HG03571 (cell line): Measurements from ENCODE around the gene PRTFDC1.
A peak's percentile ranks its signal among the peaks of the same experiment; 100 is the strongest.

ENCODE experiments used
- ATAC-seq: cut with Tn5 transposase; IDR thresholded peaks from one replicate; pipeline ENCODE4 v1.9.1; 2021; ENCODE audit not compliant: unreplicated experiment

The PRTFDC1 gene

GRCh38 chr10:24908793-24909423, 43.5 kb downstream of the PRTFDC1 start:
- ATAC-seq: no peak

- no peak for ATAC-seq
Measured at GRCh38 chr10:24907956-24908355, 44.5 kb downstream of the PRTFDC1 start.

GRCh38 chr10:24906372-24906771, 46.0 kb downstream of the PRTFDC1 start:
- no peak for ATAC-seq

GRCh38 chr10:24904824-24905223, 47.6 kb downstream of the PRTFDC1 start:
- no peak for ATAC-seq

GRCh38 chr10:24902400-24902728, 50.0 kb downstream of the PRTFDC1 start:
- ATAC-seq: no peak

GRCh38 chr10:24901686-24902399, 50.6 kb downstream of the PRTFDC1 start:
- peak; percentile 40 for ATAC-seq

- ATAC-seq: peak; percentile 81
Measured at GRCh38 chr10:24900888-24901685, 51.3 kb downstream of the PRTFDC1 start.

- no peak for ATAC-seq
Measured at GRCh38 chr10:24899571-24899970, 52.8 kb downstream of the PRTFDC1 start.

- no peak for ATAC-seq
Measured at GRCh38 chr10:24898501-24898900, 53.9 kb downstream of the PRTFDC1 start.

GRCh38 chr10:24897326-24897926, 55.0 kb downstream of the PRTFDC1 start:
- no peak for ATAC-seq

- no peak for ATAC-seq
Measured at GRCh38 chr10:24894728-24895127, 57.7 kb downstream of the PRTFDC1 start.

- no peak for ATAC-seq
Measured at GRCh38 chr10:24894309-24894708, 58.1 kb downstream of the PRTFDC1 start.

- no peak for ATAC-seq
Measured at GRCh38 chr10:24893127-24893526, 59.3 kb downstream of the PRTFDC1 start.

- no peak for ATAC-seq
Measured at GRCh38 chr10:24891823-24892222, 60.6 kb downstream of the PRTFDC1 start.

- no peak for ATAC-seq
Measured at GRCh38 chr10:24889639-24890038, 62.8 kb downstream of the PRTFDC1 start.

- ATAC-seq: peak; percentile 23
Measured at GRCh38 chr10:24887855-24888231, 64.6 kb downstream of the PRTFDC1 start.

- no peak for ATAC-seq
Measured at GRCh38 chr10:24886290-24886680, 66.1 kb downstream of the PRTFDC1 start.

- ATAC-seq: no peak
Measured at GRCh38 chr10:24885551-24886289, 66.7 kb downstream of the PRTFDC1 start.

- ATAC-seq: no peak
Measured at GRCh38 chr10:24884793-24885192, 67.6 kb downstream of the PRTFDC1 start.

- no peak for ATAC-seq
Measured at GRCh38 chr10:24884316-24884715, 68.1 kb downstream of the PRTFDC1 start.

- no peak for ATAC-seq
Measured at GRCh38 chr10:24883176-24883575, 69.2 kb downstream of the PRTFDC1 start.
